ENCODE results near the gene GPHB5.

GPHB5 gene

DNA sequence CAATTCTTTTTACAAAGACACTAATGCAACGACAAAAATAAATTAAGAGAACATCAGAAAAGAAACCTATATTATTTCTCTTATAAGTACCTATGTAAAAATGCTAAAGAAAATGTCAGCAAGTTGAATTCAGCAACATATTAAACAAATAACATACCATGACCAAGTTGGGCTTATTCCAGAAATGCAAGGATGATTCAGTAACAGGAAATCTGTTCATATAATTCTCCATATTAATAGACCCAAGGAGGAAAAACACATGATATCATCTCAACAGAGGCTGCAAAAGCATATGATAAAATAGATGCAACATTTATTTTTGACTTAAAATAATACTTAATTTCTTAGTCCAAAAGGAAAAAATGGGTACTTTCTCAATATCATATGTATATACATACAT, 25.1 kb upstream of the GPHB5 start:
- no peak for DNase-seq (ENCODE audit: low read depth)
- TF ChIP-seq, protein P1, sequence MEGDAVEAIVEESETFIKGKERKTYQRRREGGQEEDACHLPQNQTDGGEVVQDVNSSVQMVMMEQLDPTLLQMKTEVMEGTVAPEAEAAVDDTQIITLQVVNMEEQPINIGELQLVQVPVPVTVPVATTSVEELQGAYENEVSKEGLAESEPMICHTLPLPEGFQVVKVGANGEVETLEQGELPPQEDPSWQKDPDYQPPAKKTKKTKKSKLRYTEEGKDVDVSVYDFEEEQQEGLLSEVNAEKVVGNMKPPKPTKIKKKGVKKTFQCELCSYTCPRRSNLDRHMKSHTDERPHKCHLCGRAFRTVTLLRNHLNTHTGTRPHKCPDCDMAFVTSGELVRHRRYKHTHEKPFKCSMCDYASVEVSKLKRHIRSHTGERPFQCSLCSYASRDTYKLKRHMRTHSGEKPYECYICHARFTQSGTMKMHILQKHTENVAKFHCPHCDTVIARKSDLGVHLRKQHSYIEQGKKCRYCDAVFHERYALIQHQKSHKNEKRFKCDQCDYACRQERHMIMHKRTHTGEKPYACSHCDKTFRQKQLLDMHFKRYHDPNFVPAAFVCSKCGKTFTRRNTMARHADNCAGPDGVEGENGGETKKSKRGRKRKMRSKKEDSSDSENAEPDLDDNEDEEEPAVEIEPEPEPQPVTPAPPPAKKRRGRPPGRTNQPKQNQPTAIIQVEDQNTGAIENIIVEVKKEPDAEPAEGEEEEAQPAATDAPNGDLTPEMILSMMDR (IDR thresholded peaks at IDR 0.05; ENCODE audit: low read depth, low read length, missing control alignments), result no peak

DNA sequence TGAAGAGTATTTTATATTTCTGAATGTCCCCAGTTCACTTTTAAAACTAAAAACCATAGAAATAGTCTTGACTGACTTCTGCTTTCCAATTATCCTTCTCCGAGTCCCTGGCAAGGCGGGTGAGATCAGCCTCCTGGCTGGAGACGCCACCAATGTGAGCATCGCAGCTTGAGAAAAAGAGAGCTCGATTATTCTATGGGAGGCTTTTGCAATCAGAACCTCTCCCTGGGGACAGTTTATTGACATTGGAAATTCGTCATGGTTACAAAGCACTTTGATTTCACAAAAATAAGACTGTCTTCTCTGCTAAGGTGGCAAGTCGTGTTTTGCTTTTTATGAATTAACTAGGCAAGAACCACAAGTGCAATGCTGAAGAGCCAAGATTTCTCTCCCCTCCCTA, 23.6 kb upstream of the GPHB5 start:
- H3K4me3 ChIP-seq (ENCODE audit: low read depth, low read length), result no peak overlapping the region
- TF ChIP-seq, protein P1 (IDR thresholded peaks at IDR 0.05; ENCODE audit: low read depth, low read length, missing control alignments), result no peak
- DNase-seq (ENCODE audit: low read depth), result no peak

More for the DNA sequence above, 25.1 kb upstream of the GPHB5 start:
- no peak overlapping the region for H3K4me3 ChIP-seq (ENCODE audit: low read depth, low read length)

DNA sequence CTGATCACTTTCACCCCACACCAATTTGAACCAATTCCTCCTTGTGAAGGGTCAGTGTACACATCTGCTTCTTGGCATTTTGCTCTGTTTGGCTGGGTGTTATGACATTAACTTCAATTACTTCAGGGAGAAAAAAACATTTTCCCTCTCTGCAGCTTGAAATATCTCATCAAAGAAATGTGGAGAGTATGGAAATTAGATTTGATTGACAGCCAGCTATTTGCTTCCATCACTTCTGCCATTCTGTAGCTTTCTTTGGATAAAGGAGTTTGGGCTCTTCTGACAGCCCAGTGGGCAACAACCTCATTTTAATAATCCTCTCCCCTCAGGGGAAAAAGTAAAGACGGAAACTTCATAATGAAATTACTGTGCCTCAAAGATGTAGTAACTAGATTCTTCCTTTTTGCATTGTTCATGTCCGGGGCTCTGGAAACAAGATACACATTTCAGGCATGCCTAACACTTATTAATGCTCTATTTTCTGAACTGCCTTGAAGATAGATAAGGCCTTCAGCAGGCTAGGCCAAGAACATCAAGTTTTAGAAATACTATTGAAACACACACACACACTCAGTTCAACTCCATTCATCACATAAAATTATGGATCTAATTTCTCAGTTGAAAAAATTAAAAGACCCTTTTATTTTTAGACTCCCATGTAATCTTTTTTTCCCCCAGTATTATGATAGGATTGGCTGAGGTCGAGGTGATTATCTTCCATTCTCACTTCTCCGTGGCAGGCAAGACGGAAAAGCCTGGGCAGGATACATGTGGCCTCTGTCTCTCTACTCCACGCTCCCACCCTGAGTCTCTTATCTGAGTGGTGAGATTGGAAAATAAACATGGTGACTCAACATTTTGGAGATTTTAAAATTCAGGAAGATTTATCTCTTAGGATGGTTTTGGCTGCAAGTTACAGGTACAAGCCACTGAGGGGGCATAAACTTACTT, 10.3 kb upstream of the GPHB5 start:
- no peak for DNase-seq (ENCODE audit: low read depth)
- no peak overlapping the region for H3K4me3 ChIP-seq (ENCODE audit: low read depth, low read length)
- TF ChIP-seq, protein P1 (IDR thresholded peaks at IDR 0.05; ENCODE audit: low read depth, low read length, missing control alignments), result no peak

DNA sequence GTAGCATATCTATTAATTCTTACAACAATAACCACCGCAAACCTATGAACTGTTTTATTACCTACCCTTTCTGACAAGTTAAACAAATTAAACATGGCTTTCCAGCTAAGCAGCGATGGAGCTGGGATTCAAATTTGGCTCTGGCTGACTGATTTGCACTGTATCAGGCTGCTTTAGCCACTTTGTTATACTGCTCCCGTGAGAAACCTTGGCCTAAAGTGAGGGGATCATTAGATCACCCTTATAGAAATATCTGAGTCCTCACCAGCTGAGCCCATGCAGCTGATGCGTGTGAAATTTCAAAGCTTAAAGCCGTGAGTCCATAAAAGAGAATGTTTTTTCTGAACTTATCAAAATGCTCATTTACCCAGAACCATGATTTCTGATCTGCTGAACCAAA, 8.1 kb upstream of the GPHB5 start:
- H3K4me3 ChIP-seq (ENCODE audit: low read depth, low read length), result no peak overlapping the region
- TF ChIP-seq, protein P1 (IDR thresholded peaks at IDR 0.05; ENCODE audit: low read depth, low read length, missing control alignments), result no peak

DNA sequence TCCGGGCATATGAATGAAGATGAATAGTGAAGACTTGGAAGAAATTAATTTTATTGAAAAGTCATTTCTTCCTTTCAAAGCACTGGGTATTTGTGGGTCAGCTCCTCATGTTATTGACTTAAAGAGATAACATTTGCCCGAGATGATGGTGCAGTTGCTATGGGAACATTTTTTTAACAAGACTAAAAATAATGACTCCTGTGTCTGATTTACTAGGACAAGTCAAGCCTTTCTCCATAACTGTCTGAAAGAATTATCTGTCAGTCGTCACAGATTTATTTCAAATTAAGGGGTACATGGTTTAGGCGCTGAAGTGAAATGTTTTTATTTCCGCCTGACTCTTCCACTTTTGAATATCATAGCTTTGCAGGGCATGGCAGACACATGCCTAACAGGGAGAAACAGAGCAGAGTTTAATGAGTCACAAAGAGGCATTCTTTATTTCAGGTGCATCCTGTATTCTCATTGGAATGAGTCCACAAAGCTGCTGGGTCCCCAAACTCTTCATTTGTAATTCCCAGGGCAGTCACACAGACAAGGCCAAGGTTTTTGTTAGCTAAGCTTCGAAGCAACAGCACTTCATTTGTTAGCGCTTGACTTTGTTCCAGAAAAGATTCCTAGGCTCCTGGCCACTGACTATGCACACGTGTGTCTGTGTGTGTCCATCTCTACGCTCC, 4.3 kb upstream of the GPHB5 start:
- H3K4me3 ChIP-seq (ENCODE audit: low read depth, low read length), result no peak overlapping the region
- DNase-seq (ENCODE audit: low read depth), result no peak
- TF ChIP-seq, protein P1 (IDR thresholded peaks at IDR 0.05; ENCODE audit: low read depth, low read length, missing control alignments), result no peak

More for the DNA sequence above, 8.1 kb upstream of the GPHB5 start:
- no peak for DNase-seq (ENCODE audit: low read depth)

DNA sequence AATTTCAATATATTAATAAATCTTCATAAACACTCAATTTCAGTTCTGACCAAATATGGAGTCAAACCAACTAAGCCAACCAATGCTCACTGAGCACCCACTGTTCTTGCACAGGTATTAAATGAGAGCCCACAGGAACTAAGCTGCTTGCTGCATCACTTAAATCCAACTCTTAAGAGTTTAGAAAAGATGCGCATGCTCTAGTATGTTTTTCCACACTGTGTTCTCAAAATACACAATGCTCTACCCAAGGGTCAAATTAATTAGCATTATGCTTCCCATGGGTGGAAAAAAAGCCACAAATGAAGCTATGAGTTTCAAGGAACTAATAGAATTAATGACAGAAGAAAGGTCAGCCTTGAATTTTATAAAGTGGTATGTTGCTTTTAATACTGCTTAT, 3.7 kb upstream of the GPHB5 start:
- no peak overlapping the region for H3K4me3 ChIP-seq (ENCODE audit: low read depth, low read length)
- DNase-seq (ENCODE audit: low read depth), result no peak

More for the DNA sequence above, 3.7 kb upstream of the GPHB5 start:
- TF ChIP-seq, protein P1 (IDR thresholded peaks at IDR 0.05; ENCODE audit: low read depth, low read length, missing control alignments), result no peak
